HG03520 (cell line): Measurements from ENCODE around the gene CLECL1.
"Not testable (repeated sequence)": the region's sequence is repeated elsewhere in the genome, so short reads cannot be mapped to it uniquely, and the experiment has no call there.

Experiments used
- ATAC-seq: cut with Tn5 transposase; IDR thresholded peaks from one replicate; pipeline ENCODE4 v1.9.1; 2021; ENCODE audit warnings: mild to moderate bottlenecking, moderate library complexity; ENCODE audit not compliant: unreplicated experiment

Gene CLECL1

GRCh38 chr12:9725213-9725870 is 7.6 kb downstream of the CLECL1 start:
- no peak for ATAC-seq

- ATAC-seq = no peak
Observed at GRCh38 chr12:9724023-9724422, 8.9 kb downstream of the CLECL1 start.

- peak; percentile 52 for ATAC-seq
Observed at GRCh38 chr12:9721394-9722092, 11.4 kb downstream of the CLECL1 start.

- ATAC-seq = no peak
Observed at GRCh38 chr12:9719790-9720189, 13.1 kb downstream of the CLECL1 start.

GRCh38 chr12:9718968-9719367 is 13.9 kb downstream of the CLECL1 start:
- ATAC-seq = no peak

- no peak for ATAC-seq
Observed at GRCh38 chr12:9717070-9717925, 15.6 kb downstream of the CLECL1 start.

GRCh38 chr12:9713032-9713558 is 19.8 kb downstream of the CLECL1 start:
- ATAC-seq = peak; percentile 59

- no peak for ATAC-seq
Observed at GRCh38 chr12:9711664-9712063, 21.2 kb downstream of the CLECL1 start.

GRCh38 chr12:9710584-9711375 is 22.1 kb downstream of the CLECL1 start:
- ATAC-seq = no peak

GRCh38 chr12:9708853-9709252 is 24.0 kb downstream of the CLECL1 start:
- no peak for ATAC-seq

- ATAC-seq = no peak
Observed at GRCh38 chr12:9707864-9708808, 24.8 kb downstream of the CLECL1 start.

- no peak for ATAC-seq
Observed at GRCh38 chr12:9707356-9707755, 25.5 kb downstream of the CLECL1 start.

- ATAC-seq = no peak
Observed at GRCh38 chr12:9706086-9706685, 26.7 kb downstream of the CLECL1 start.

GRCh38 chr12:9704561-9704960 is 28.3 kb downstream of the CLECL1 start:
- not testable (repeated sequence) for ATAC-seq

- ATAC-seq = no peak
Observed at GRCh38 chr12:9702255-9702654, 30.6 kb downstream of the CLECL1 start.

GRCh38 chr12:9701380-9702154 is 31.3 kb downstream of the CLECL1 start:
- no peak for ATAC-seq

- no peak for ATAC-seq
Observed at GRCh38 chr12:9700606-9700956, 32.3 kb downstream of the CLECL1 start.

- no peak for ATAC-seq
Observed at GRCh38 chr12:9699898-9700605, 32.8 kb downstream of the CLECL1 start.
